Chondrocyte (in vitro differentiated cells): ENCODE results near the gene SVIL. TPM values are rescaled to one million over a fixed set of nuclear protein-coding genes. Genes with fewer than 3 reads are reported as not detected.
A peak's percentile ranks its signal among the peaks of the same experiment; 100 is the strongest.
"Not testable (repeated sequence)": the region's sequence is repeated elsewhere in the genome, so short reads cannot be mapped to it uniquely, and the experiment has no call there.

Experiments used
- DNase-seq: peaks from one replicate; pipeline ENCODE4 v3.0.0; 2021; ENCODE audit warnings: mixed read lengths, low spot score
- H3K27ac Mint-ChIP-seq: one replicate; pipeline ENCODE4 v1.8.0; 2021; ENCODE audit warnings: mild to moderate bottlenecking, moderate library complexity, mixed read lengths; ENCODE audit not compliant: unreplicated experiment
- H3K27me3 Mint-ChIP-seq: 2 replicates; pipeline ENCODE4 v1.8.0; 2021; ENCODE audit warnings: low read depth, mixed read lengths
- H3K36me3 Mint-ChIP-seq: 2 replicates; pipeline ENCODE4 v1.8.0; 2021; ENCODE audit warnings: low read depth, mixed read lengths
- H3K4me1 Mint-ChIP-seq: 2 replicates; pipeline ENCODE4 v1.8.0; 2021; ENCODE audit warnings: low read depth, mild to moderate bottlenecking, mixed read lengths
- H3K4me3 Mint-ChIP-seq: one replicate; pipeline ENCODE4 v1.8.0; 2021; ENCODE audit warnings: mild to moderate bottlenecking, moderate library complexity, mixed read lengths; ENCODE audit not compliant: unreplicated experiment
- H3K9me3 Mint-ChIP-seq: 2 replicates; pipeline ENCODE4 v1.8.0; 2021; ENCODE audit warnings: low read depth, mixed read lengths
- total RNA-seq: library from RNA; stranded (reverse); gene quantifications from 3 replicates; pipeline ENCODE4 v1.2.1, GENCODE V29; 2021
- TF ChIP-seq, protein P1 (sequence below): fragments of 200-600 bp; sonication (generic); IDR thresholded peaks from 2 replicates; pipeline ENCODE4 v1.5.0; 2021; ENCODE audit warnings: antibody characterized with exemption, mild to moderate bottlenecking, moderate library complexity

SVIL gene
- total RNA-seq, 1 donor from 2014 or later: 112 TPM

DNA sequence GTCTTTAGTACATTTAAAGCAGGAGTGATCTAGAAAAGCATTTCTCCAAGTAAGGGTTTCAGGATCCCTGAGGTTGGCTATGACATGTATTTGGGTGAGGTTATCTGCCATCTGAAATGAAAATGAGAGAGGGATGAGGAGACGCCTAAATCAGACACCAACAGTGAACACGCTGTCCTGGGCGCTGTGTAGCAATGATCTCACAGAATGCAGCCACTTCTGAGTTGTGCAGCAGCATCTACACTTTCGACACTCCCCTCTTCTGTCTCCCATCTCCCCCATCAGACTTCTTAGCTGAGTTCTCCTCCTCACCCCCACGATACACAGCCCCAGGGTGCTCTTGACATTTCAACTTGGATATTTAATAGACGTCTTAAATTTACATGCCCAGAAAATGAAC, 95.4 kb downstream of the SVIL start:
- H3K4me1 Mint-ChIP-seq: peaks cover 25% of the 10 kb centered on the region
- no peaks in the 10 kb centered on the region for H3K27me3 Mint-ChIP-seq
- no peaks in the 10 kb centered on the region for H3K9me3 Mint-ChIP-seq
- H3K27ac Mint-ChIP-seq: no peak overlapping the region
- H3K4me3 Mint-ChIP-seq: no peak overlapping the region
- peaks cover 16% of the 10 kb centered on the region for H3K36me3 Mint-ChIP-seq
- DNase-seq: no peak
- TF ChIP-seq, protein P1, sequence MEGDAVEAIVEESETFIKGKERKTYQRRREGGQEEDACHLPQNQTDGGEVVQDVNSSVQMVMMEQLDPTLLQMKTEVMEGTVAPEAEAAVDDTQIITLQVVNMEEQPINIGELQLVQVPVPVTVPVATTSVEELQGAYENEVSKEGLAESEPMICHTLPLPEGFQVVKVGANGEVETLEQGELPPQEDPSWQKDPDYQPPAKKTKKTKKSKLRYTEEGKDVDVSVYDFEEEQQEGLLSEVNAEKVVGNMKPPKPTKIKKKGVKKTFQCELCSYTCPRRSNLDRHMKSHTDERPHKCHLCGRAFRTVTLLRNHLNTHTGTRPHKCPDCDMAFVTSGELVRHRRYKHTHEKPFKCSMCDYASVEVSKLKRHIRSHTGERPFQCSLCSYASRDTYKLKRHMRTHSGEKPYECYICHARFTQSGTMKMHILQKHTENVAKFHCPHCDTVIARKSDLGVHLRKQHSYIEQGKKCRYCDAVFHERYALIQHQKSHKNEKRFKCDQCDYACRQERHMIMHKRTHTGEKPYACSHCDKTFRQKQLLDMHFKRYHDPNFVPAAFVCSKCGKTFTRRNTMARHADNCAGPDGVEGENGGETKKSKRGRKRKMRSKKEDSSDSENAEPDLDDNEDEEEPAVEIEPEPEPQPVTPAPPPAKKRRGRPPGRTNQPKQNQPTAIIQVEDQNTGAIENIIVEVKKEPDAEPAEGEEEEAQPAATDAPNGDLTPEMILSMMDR: no peak

GRCh38 chr10:29537799-29538198, 97.0 kb downstream of the SVIL start:
- Mint-ChIP-seq H3K4me1 (peaks cover 31% of the 10 kb centered on the region), H3K9me3 (no peaks in the 10 kb centered on the region), H3K36me3 (peaks cover 18% of the 10 kb centered on the region), H3K27me3 (no peaks in the 10 kb centered on the region), H3K27ac (no peak overlapping the region), H3K4me3 (no peak overlapping the region)
- no peak for DNase-seq
- TF ChIP-seq, protein P1: no peak

GRCh38 chr10:29536691-29537090, 98.1 kb downstream of the SVIL start:
- H3K27me3 Mint-ChIP-seq, H3K27ac Mint-ChIP-seq, H3K9me3 Mint-ChIP-seq, DNase-seq, H3K4me3 Mint-ChIP-seq: not testable (repeated sequence)
- Mint-ChIP-seq H3K4me1 (peaks cover 31% of the 10 kb centered on the region), H3K36me3 (peaks cover 18% of the 10 kb centered on the region)

DNA sequence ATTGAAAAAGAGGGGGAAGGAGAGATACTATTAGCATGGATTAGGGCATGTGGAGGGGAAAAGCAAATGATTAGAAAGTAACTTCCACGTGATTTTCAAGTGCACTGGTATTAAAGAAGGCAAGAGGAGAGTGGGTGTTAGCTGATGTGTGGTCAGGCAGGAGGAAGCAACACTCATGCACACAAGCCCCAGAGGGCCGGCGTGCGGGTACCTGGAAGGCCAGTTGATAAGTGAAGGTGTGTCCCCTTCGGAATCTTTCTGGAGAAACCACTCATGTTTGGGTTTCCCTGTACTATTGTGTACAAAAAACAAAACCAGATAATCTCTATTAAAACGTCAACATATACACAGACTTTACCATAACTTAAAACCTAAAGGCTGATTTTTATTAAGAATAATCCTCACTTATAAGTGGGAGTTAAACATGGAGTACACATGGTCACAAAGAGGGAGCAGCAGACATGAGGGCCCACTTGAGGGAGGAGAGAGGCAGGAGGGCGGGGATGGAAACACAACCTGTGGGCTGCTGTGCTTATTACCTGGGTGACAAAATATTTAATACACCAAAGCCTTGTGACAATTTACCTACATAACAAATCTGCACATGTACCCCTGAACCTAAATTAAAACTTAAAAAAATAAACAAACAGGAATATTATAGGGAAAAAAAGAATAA, 98.9 kb downstream of the SVIL start:
- H3K9me3 Mint-ChIP-seq: no peaks in the 10 kb centered on the region
- peak overlapping the region; percentile 62 for H3K4me3 Mint-ChIP-seq
- no peaks in the 10 kb centered on the region for H3K27me3 Mint-ChIP-seq
- peak overlapping the region; percentile 93 for H3K27ac Mint-ChIP-seq
- TF ChIP-seq, protein P1: peak; percentile 72
- peaks cover 31% of the 10 kb centered on the region for H3K4me1 Mint-ChIP-seq
- no peak for DNase-seq
- peaks cover 19% of the 10 kb centered on the region for H3K36me3 Mint-ChIP-seq

DNA sequence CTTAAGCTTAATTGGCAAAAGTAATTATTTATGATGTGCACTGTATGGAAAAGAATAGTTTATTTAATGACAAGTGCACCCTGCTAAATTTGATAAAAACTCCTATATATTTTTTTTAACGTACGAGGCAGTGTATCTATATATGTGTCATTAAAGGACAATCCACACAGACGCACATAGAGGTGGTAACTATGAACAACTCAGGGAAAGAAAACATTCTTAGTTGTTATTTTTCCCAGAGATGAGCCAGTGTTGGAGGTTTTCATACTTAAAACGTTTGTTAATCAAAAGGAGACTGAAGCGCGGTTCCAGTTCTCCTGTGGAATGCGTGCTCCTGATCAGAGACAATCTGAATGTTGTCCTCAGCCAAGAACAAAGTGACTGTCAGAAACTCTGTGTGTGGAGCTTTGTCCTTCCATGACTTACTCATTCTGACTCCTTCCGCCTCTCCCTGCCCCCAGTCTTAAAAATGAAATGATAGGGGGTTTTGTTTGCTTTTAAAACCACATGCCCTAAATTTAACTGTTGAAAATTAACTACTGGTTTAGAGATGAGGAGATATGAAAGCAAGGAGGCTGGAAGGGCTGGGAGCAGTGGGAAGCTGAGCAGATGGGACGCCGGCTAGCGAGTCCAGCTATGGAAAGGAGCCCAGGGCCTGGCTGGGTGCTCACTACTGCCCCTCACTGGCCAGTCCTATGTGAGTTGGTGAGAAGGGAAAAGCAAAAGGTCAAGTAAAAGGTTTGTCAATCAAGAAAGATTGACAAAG, 99.6 kb downstream of the SVIL start:
- Mint-ChIP-seq H3K27me3 (no peaks in the 10 kb centered on the region), H3K27ac (peak overlapping the region; percentile 93), H3K36me3 (peaks cover 17% of the 10 kb centered on the region), H3K4me3 (peak overlapping the region; percentile 62), H3K9me3 (no peaks in the 10 kb centered on the region), H3K4me1 (peaks cover 31% of the 10 kb centered on the region)
- DNase-seq: no peak
- TF ChIP-seq, protein P1: peak; percentile 94
